Activated T-cell treated with anti-CD3 and anti-CD28 coated beads, Interleukin-2, amount 50 U/mL, for 4 hours (primary cell): ENCODE measurements around the gene TENM3. TPM values are rescaled to one million over a fixed set of nuclear protein-coding genes. Genes with fewer than 3 reads are reported as not detected.

Source experiments
- ATAC-seq, 2 donors: fragments of 200-7000 bp; cut with Tn5 transposase; one replicate each; pipeline ENCODE4 v1.10.0; 2021
- DNase-seq: peaks from one replicate; pipeline ENCODE4 v3.0.0-alpha.2; 2020
- H3K27me3 Mint-ChIP-seq: one replicate; pipeline ENCODE4 v1.8.0; 2021; ENCODE audit warnings: low read depth, mixed read lengths
- H3K36me3 Mint-ChIP-seq: one replicate; pipeline ENCODE4 v1.8.0; 2022; ENCODE audit warnings: mixed read lengths; ENCODE audit not compliant: insufficient read depth
- H3K4me1 Mint-ChIP-seq: one replicate; pipeline ENCODE4 v1.8.0; 2021; ENCODE audit warnings: low read depth, mixed read lengths
- H3K4me3 Mint-ChIP-seq: one replicate; pipeline ENCODE4 v1.8.0; 2021; ENCODE audit warnings: mild to moderate bottlenecking, moderate library complexity, mixed read lengths
- H3K9me3 Mint-ChIP-seq: one replicate; pipeline ENCODE4 v1.8.0; 2021; ENCODE audit warnings: mixed read lengths
- total RNA-seq, 3 donors: library from RNA; stranded (reverse); gene quantifications; one replicate each; pipeline ENCODE4 v1.2.1, GENCODE V29; 2021

TENM3 gene
- total RNA-seq, 3 donors from 2014 or later: 0.03 to 0.14 (median 0.13) TPM

- Mint-ChIP-seq H3K27me3 (peaks cover 2% of the 10 kb centered on the region), H3K9me3 (no peaks in the 10 kb centered on the region), H3K4me1 (peaks cover 2% of the 10 kb centered on the region), H3K36me3 (no peaks in the 10 kb centered on the region), H3K4me3 (no peak overlapping the region)
- no peak for ATAC-seq
- no peak for DNase-seq
Measured at GRCh38 chr4:182819751-182820150, 576.5 kb downstream of the TENM3 start.

GRCh38 chr4:182822554-182822953 is 579.4 kb downstream of the TENM3 start:
- no peaks in the 10 kb centered on the region for H3K27me3 Mint-ChIP-seq
- ATAC-seq (no peak), DNase-seq (no peak)
- no peak overlapping the region for H3K4me3 Mint-ChIP-seq
- H3K9me3 Mint-ChIP-seq: no peaks in the 10 kb centered on the region
- H3K4me1 Mint-ChIP-seq: peaks cover 2% of the 10 kb centered on the region
- no peaks in the 10 kb centered on the region for H3K36me3 Mint-ChIP-seq

GRCh38 chr4:182823576-182823975 is 580.4 kb downstream of the TENM3 start:
- no peaks in the 10 kb centered on the region for H3K27me3 Mint-ChIP-seq
- H3K36me3 Mint-ChIP-seq: no peaks in the 10 kb centered on the region
- no peaks in the 10 kb centered on the region for H3K9me3 Mint-ChIP-seq
- no peak overlapping the region for H3K4me3 Mint-ChIP-seq
- H3K4me1 Mint-ChIP-seq: peaks cover 2% of the 10 kb centered on the region
- ATAC-seq: no peak
- no peak for DNase-seq

- peaks cover 2% of the 10 kb centered on the region for H3K4me1 Mint-ChIP-seq
- ATAC-seq (no peak), DNase-seq (no peak)
- no peaks in the 10 kb centered on the region for H3K9me3 Mint-ChIP-seq
- H3K27me3 Mint-ChIP-seq: no peaks in the 10 kb centered on the region
- H3K36me3 Mint-ChIP-seq: no peaks in the 10 kb centered on the region
- no peak overlapping the region for H3K4me3 Mint-ChIP-seq
Measured at GRCh38 chr4:182825003-182825402, 581.8 kb downstream of the TENM3 start.

GRCh38 chr4:182825786-182826185 is 582.6 kb downstream of the TENM3 start:
- DNase-seq: no peak
- Mint-ChIP-seq H3K4me3 (no peak overlapping the region), H3K27me3 (peaks cover 6% of the 10 kb centered on the region), H3K4me1 (peaks cover 2% of the 10 kb centered on the region), H3K36me3 (no peaks in the 10 kb centered on the region), H3K9me3 (no peaks in the 10 kb centered on the region)
- ATAC-seq: no peak

- H3K9me3 Mint-ChIP-seq: no peaks in the 10 kb centered on the region
- H3K4me3 Mint-ChIP-seq: no peak overlapping the region
- ATAC-seq (no peak), DNase-seq (no peak)
- no peaks in the 10 kb centered on the region for H3K36me3 Mint-ChIP-seq
- peaks cover 2% of the 10 kb centered on the region for H3K4me1 Mint-ChIP-seq
- H3K27me3 Mint-ChIP-seq: peaks cover 11% of the 10 kb centered on the region
Measured at GRCh38 chr4:182826391-182826790, 583.2 kb downstream of the TENM3 start.

GRCh38 chr4:182827166-182827565 is 584.0 kb downstream of the TENM3 start:
- ATAC-seq: no peak
- H3K36me3 Mint-ChIP-seq: no peaks in the 10 kb centered on the region

GRCh38 chr4:182827954-182828353 is 584.8 kb downstream of the TENM3 start:
- Mint-ChIP-seq H3K9me3 (no peaks in the 10 kb centered on the region), H3K4me1 (peaks cover 2% of the 10 kb centered on the region), H3K27me3 (peaks cover 17% of the 10 kb centered on the region), H3K4me3 (no peak overlapping the region), H3K36me3 (no peaks in the 10 kb centered on the region)
- ATAC-seq (no peak), DNase-seq (no peak)

More at GRCh38 chr4:182827166-182827565, 584.0 kb downstream of the TENM3 start:
- DNase-seq: no peak
- peaks cover 2% of the 10 kb centered on the region for H3K4me1 Mint-ChIP-seq
- no peaks in the 10 kb centered on the region for H3K9me3 Mint-ChIP-seq
- H3K4me3 Mint-ChIP-seq: no peak overlapping the region
- peaks cover 11% of the 10 kb centered on the region for H3K27me3 Mint-ChIP-seq

GRCh38 chr4:182828360-182829025 is 585.3 kb downstream of the TENM3 start:
- no peaks in the 10 kb centered on the region for H3K9me3 Mint-ChIP-seq

GRCh38 chr4:182829196-182829595 is 586.0 kb downstream of the TENM3 start:
- Mint-ChIP-seq H3K36me3 (no peaks in the 10 kb centered on the region), H3K27me3 (peaks cover 17% of the 10 kb centered on the region), H3K4me3 (no peak overlapping the region), H3K4me1 (no peaks in the 10 kb centered on the region), H3K9me3 (no peaks in the 10 kb centered on the region)
- DNase-seq: no peak
- no peak for ATAC-seq

More at GRCh38 chr4:182828360-182829025, 585.3 kb downstream of the TENM3 start:
- peaks cover 17% of the 10 kb centered on the region for H3K27me3 Mint-ChIP-seq
- no peak overlapping the region for H3K4me3 Mint-ChIP-seq
- DNase-seq (no peak), ATAC-seq (no peak)
- H3K36me3 Mint-ChIP-seq: no peaks in the 10 kb centered on the region
- peaks cover 2% of the 10 kb centered on the region for H3K4me1 Mint-ChIP-seq

GRCh38 chr4:182831376-182831775 is 588.2 kb downstream of the TENM3 start:
- Mint-ChIP-seq H3K27me3 (peaks cover 35% of the 10 kb centered on the region), H3K4me1 (no peaks in the 10 kb centered on the region), H3K4me3 (no peak overlapping the region), H3K9me3 (no peaks in the 10 kb centered on the region), H3K36me3 (no peaks in the 10 kb centered on the region)
- no peak for DNase-seq
- ATAC-seq: no peak

- H3K9me3 Mint-ChIP-seq: no peaks in the 10 kb centered on the region
- H3K4me3 Mint-ChIP-seq: no peak overlapping the region
- no peaks in the 10 kb centered on the region for H3K4me1 Mint-ChIP-seq
- no peak for ATAC-seq
- peaks cover 47% of the 10 kb centered on the region for H3K27me3 Mint-ChIP-seq
- no peak for DNase-seq
- no peaks in the 10 kb centered on the region for H3K36me3 Mint-ChIP-seq
Measured at GRCh38 chr4:182832352-182833120, 589.3 kb downstream of the TENM3 start.

- H3K4me1 Mint-ChIP-seq: no peaks in the 10 kb centered on the region
Measured at GRCh38 chr4:182835006-182835740, 592.0 kb downstream of the TENM3 start.

GRCh38 chr4:182837831-182838230 is 594.6 kb downstream of the TENM3 start:
- no peak for DNase-seq
- Mint-ChIP-seq H3K27me3 (peaks cover 45% of the 10 kb centered on the region), H3K9me3 (no peaks in the 10 kb centered on the region), H3K4me3 (no peak overlapping the region), H3K4me1 (no peaks in the 10 kb centered on the region), H3K36me3 (no peaks in the 10 kb centered on the region)
- no peak for ATAC-seq

More at GRCh38 chr4:182835006-182835740, 592.0 kb downstream of the TENM3 start:
- Mint-ChIP-seq H3K9me3 (no peaks in the 10 kb centered on the region), H3K4me3 (no peak overlapping the region), H3K36me3 (no peaks in the 10 kb centered on the region), H3K27me3 (peaks cover 60% of the 10 kb centered on the region)
- DNase-seq: no peak
- ATAC-seq: no peak
